Osteocyte (in vitro differentiated cells): ENCODE data around the gene ZNF785. TPM values are rescaled to one million over a fixed set of nuclear protein-coding genes. Genes with fewer than 3 reads are reported as not detected.

ENCODE experiments used
- DNase-seq: peaks from one replicate; pipeline ENCODE4 v3.0.0; 2021; ENCODE audit warnings: mixed read lengths; ENCODE audit not compliant: unreplicated experiment; ENCODE audit errors: extremely low spot score
- H3K27ac Mint-ChIP-seq: one replicate; pipeline ENCODE4 v1.8.0; 2021; ENCODE audit warnings: mild to moderate bottlenecking, mixed read lengths; ENCODE audit not compliant: unreplicated experiment
- H3K27me3 Mint-ChIP-seq: one replicate; pipeline ENCODE4 v1.8.0; 2021; ENCODE audit warnings: mixed read lengths; ENCODE audit not compliant: unreplicated experiment
- H3K36me3 Mint-ChIP-seq: one replicate; pipeline ENCODE4 v1.8.0; 2021; ENCODE audit warnings: mixed read lengths; ENCODE audit not compliant: unreplicated experiment
- H3K4me1 Mint-ChIP-seq: one replicate; pipeline ENCODE4 v1.8.0; 2021; ENCODE audit warnings: mixed read lengths; ENCODE audit not compliant: unreplicated experiment
- H3K4me3 Mint-ChIP-seq: one replicate; pipeline ENCODE4 v1.8.0; 2021; ENCODE audit warnings: mild to moderate bottlenecking, moderate library complexity, mixed read lengths; ENCODE audit not compliant: unreplicated experiment
- H3K9me3 Mint-ChIP-seq: one replicate; pipeline ENCODE4 v1.8.0; 2021; ENCODE audit warnings: mixed read lengths; ENCODE audit not compliant: unreplicated experiment
- total RNA-seq: library from RNA; stranded (reverse); gene quantifications from 2 replicates; pipeline ENCODE4 v1.2.1, GENCODE V29; 2021
- TF ChIP-seq, protein P1 (sequence below): fragments of 200-600 bp; sonication (generic); IDR thresholded peaks from 2 replicates; pipeline ENCODE4 v1.5.0; 2021; ENCODE audit warnings: antibody characterized with exemption, mild to moderate bottlenecking, moderate library complexity

ZNF785 gene
- total RNA-seq, 1 donor from 2014 or later: 19.8 TPM

DNA sequence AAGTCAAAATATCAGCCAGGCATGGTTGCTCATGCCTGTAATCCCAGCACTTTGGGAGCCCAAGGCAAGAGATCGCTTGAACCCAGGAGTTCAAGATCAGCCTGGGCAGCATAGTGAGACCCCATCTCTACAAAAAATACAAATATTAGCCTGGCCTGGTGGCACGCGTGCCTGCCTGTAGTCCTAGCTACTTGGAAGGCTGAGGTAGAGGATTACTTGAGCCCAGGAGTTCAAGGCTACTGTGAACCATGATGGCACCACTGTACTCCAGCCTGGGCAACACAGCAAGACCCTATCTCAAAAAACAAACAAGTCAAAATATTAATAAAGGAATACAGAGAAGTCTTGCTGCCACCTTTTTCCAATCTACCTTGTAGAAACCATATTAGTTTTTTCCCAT, 20.5 kb upstream of the ZNF785 start:
- Mint-ChIP-seq H3K36me3 (peaks cover 32% of the 10 kb centered on the region), H3K27ac (no peak overlapping the region), H3K9me3 (no peaks in the 10 kb centered on the region), H3K4me1 (peaks cover 9% of the 10 kb centered on the region), H3K4me3 (no peak overlapping the region), H3K27me3 (no peaks in the 10 kb centered on the region)
- DNase-seq: no peak
- TF ChIP-seq, protein P1, sequence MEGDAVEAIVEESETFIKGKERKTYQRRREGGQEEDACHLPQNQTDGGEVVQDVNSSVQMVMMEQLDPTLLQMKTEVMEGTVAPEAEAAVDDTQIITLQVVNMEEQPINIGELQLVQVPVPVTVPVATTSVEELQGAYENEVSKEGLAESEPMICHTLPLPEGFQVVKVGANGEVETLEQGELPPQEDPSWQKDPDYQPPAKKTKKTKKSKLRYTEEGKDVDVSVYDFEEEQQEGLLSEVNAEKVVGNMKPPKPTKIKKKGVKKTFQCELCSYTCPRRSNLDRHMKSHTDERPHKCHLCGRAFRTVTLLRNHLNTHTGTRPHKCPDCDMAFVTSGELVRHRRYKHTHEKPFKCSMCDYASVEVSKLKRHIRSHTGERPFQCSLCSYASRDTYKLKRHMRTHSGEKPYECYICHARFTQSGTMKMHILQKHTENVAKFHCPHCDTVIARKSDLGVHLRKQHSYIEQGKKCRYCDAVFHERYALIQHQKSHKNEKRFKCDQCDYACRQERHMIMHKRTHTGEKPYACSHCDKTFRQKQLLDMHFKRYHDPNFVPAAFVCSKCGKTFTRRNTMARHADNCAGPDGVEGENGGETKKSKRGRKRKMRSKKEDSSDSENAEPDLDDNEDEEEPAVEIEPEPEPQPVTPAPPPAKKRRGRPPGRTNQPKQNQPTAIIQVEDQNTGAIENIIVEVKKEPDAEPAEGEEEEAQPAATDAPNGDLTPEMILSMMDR: no peak

DNA sequence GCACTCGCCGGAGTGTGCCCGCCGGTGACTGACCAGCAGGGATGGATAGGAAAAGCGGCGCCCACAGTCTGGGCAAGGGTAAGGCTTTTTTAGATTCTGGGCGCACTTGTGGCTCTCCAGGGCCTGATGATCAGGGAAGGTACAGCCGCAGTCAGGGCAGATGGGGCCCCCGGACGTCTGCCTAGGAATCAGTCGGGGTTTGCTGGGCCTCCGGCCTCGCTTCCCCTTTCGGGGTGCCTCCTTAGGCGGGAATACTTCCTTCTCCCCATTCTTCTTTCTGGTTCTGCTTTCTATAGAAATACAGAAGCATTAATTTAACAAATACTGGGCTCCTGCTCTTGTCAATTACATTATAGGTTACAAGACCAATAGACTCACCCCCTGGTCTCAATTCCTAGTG, 19.7 kb upstream of the ZNF785 start:
- no peak overlapping the region for H3K4me3 Mint-ChIP-seq
- TF ChIP-seq, protein P1: no peak
- no peak for DNase-seq
- H3K27ac Mint-ChIP-seq: no peak overlapping the region
- peaks cover 6% of the 10 kb centered on the region for H3K4me1 Mint-ChIP-seq
- H3K36me3 Mint-ChIP-seq: peaks cover 32% of the 10 kb centered on the region
- H3K9me3 Mint-ChIP-seq: no peaks in the 10 kb centered on the region
- no peaks in the 10 kb centered on the region for H3K27me3 Mint-ChIP-seq

DNA sequence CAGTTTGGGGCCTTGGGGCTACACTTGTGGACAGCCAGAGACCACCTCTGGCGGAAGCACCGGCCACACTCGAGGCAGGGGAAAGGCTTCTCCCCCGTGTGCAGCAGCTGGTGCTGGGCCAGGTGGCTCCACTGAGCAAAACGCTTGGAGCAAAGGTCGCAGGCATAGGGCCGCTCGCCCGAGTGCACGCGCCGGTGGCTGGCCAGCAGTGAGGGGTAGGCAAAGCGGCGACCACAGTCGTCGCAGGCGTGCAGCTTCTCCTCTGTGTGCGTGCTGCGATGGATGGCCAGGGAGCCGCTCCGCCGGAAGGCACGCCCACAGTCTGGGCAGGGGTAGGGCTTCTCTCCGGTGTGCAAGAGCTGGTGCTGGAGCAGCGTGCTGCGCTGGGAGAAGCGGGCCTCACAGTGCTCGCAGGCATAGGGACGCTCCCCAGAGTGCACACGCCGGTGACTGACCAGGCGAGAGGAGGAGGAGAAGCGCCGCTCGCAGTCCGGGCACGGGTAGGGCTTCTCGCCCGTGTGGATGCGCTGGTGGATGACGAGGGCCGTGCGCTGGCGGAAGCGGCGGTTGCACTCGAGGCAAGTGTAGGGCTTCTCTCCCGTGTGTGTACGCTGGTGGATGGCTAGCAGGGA, 18.9 kb upstream of the ZNF785 start:
- no peak for DNase-seq
- Mint-ChIP-seq H3K9me3 (no peaks in the 10 kb centered on the region), H3K4me1 (peaks cover 6% of the 10 kb centered on the region), H3K36me3 (peaks cover 32% of the 10 kb centered on the region), H3K27me3 (no peaks in the 10 kb centered on the region), H3K27ac (no peak overlapping the region), H3K4me3 (no peak overlapping the region)
- TF ChIP-seq, protein P1: no peak

DNA sequence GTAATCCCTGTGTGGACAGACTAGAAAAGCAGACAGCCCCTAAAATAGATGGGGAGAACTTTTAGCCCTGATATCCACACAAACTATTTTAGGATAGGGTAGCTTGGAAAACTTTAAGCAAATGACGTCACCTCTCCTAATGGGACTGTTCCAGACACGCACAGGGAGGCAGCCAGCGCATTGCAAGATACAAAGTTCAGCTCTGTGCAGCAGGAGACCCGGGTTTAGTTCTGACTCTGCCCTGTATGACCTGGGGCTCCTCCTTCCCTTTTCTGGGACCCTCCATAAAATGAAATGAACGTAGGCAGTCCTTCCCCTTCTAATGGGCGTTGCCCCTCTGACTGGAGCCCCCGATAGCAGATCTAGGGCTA, 18.4 kb upstream of the ZNF785 start:
- H3K27ac Mint-ChIP-seq: no peak overlapping the region
- peaks cover 32% of the 10 kb centered on the region for H3K36me3 Mint-ChIP-seq
- H3K27me3 Mint-ChIP-seq: no peaks in the 10 kb centered on the region
- no peak overlapping the region for H3K4me3 Mint-ChIP-seq
- TF ChIP-seq, protein P1: no peak
- DNase-seq: no peak
- peaks cover 3% of the 10 kb centered on the region for H3K4me1 Mint-ChIP-seq
- no peaks in the 10 kb centered on the region for H3K9me3 Mint-ChIP-seq

DNA sequence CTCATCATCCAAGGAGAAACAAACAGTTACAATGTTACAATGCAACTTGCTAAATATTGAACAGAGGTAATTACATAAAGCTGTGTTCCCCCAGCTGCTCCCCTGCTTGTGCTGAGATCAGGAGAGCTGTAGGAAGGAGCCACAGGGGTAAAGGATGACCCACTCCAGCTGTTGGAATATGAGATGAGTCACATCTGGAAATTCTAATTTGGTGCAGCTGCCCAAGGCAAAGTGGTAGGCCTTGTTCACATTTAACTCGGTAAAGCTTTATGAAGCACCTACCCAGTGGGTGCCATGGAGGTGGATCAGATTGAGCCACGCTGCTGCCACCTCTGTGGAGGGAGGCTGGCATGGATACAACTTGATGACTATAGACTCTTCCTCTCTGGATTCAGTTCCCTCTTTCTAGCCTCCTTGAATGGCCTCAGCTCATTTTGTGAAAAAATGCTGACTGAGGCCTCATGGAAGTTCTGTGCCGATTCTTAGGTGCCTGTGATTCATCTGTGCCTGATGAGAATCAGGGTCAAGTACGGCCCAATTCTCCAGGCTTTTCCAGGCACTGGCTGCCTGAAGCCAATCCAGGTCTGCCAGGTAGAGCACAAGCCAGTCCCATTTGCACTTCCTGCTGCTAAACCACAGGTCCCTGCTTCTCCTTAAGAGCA, 17.2 kb upstream of the ZNF785 start:
- Mint-ChIP-seq H3K36me3 (peaks cover 32% of the 10 kb centered on the region), H3K27me3 (no peaks in the 10 kb centered on the region), H3K27ac (no peak overlapping the region), H3K9me3 (no peaks in the 10 kb centered on the region), H3K4me1 (no peaks in the 10 kb centered on the region), H3K4me3 (no peak overlapping the region)
- DNase-seq: no peak
- TF ChIP-seq, protein P1: no peak
